PC-9 (cell line): ENCODE measurements around the gene PRDM16. TPM values are rescaled to one million over a fixed set of nuclear protein-coding genes. Genes with fewer than 3 reads are reported as not detected.

Source experiments
- BruUV-seq: library from RNA; stranded (reverse); fragments of 400-500 nt; replicated peaks from 2 replicates; lab custom pipeline; 2021; lab: Mats Ljungman, UMichigan
- CTCF ChIA-PET: fragments of 300-600 bp; sonication (Branson Sonifier 250); formaldehyde crosslinking; loops from one replicate; lab custom pipeline; 2022; ENCODE audit warnings: antibody characterized with exemption; lab: Charles Lee
- POLR2A ChIA-PET: fragments of 300-600 bp; sonication (Branson Sonifier 250); formaldehyde crosslinking; loops from one replicate; lab custom pipeline; 2022; ENCODE audit warnings: antibody characterized with exemption; ENCODE audit not compliant: unreplicated experiment; lab: Charles Lee
- DNase-seq, 2 experiments: peaks; one replicate each; pipeline versions ENCODE4 v3.0.0 to v3.0.0-alpha.2; 2015 to 2022; ENCODE audit warnings: mixed read lengths in 1 of 2
- H2AFZ ChIP-seq: fragments of 200-600 bp; sonication (generic); 2 replicates; pipeline ENCODE4 v1.8.1; 2017; ENCODE audit warnings: antibody characterized with exemption
- H3F3A ChIP-seq: fragments of 200-600 bp; sonication (generic); 2 replicates; pipeline ENCODE4 v1.8.1; 2017; ENCODE audit warnings: antibody characterized with exemption, mild to moderate bottlenecking, low read depth; ENCODE audit not compliant: insufficient read depth
- H3K27ac ChIP-seq: fragments of 200-600 bp; sonication (generic); 2 replicates; pipeline ENCODE4 v1.6.1; 2016; ENCODE audit warnings: mixed run types
- H3K27me3 ChIP-seq: fragments of 200-600 bp; sonication (generic); 2 replicates; pipeline ENCODE4 v1.6.1; 2016; ENCODE audit warnings: low read depth, mixed run types; ENCODE audit not compliant: insufficient read depth
- H3K36me3 ChIP-seq: fragments of 200-600 bp; sonication (generic); 2 replicates; pipeline ENCODE4 v1.6.1; 2016; ENCODE audit warnings: low read depth, mixed run types
- H3K4me1 ChIP-seq: fragments of 200-600 bp; sonication (generic); replicated peaks from 2 replicates; pipeline ENCODE4 v1.6.1; 2016; ENCODE audit warnings: mixed run types; ENCODE audit not compliant: insufficient read depth
- H3K4me2 ChIP-seq: fragments of 200-600 bp; sonication (generic); 2 replicates; pipeline ENCODE4 v1.6.1; 2017; ENCODE audit warnings: mixed run types
- H3K4me3 ChIP-seq: fragments of 200-600 bp; sonication (generic); 2 replicates; pipeline ENCODE4 v1.6.1; 2016; ENCODE audit warnings: mixed run types
- H3K79me2 ChIP-seq: fragments of 200-600 bp; sonication (generic); 2 replicates; pipeline ENCODE4 v1.6.1; 2017; ENCODE audit warnings: low read depth, mixed run types
- H3K9me2 ChIP-seq: fragments of 200-600 bp; sonication (generic); 2 replicates; pipeline ENCODE4 v1.8.1; 2017; ENCODE audit warnings: mild to moderate bottlenecking; ENCODE audit not compliant: insufficient read depth
- H3K9me3 ChIP-seq: fragments of 200-600 bp; sonication (generic); 2 replicates; pipeline ENCODE4 v1.8.1; 2016; ENCODE audit warnings: low read depth; ENCODE audit not compliant: insufficient read depth
- H4K20me1 ChIP-seq: fragments of 200-600 bp; sonication (generic); 2 replicates; pipeline ENCODE4 v1.8.1; 2017; ENCODE audit not compliant: insufficient read depth
- EZH2 ChIP-seq: fragments of 200-600 bp; sonication (generic); IDR thresholded peaks from 2 replicates; pipeline ENCODE4 v1.8.0; 2017; ENCODE audit warnings: antibody characterized with exemption, low read depth
- intact Hi-C: fragments of 100-400 bp; cut with micrococcal nuclease; formaldehyde crosslinking; loops from one replicate; pipeline ENCODE4 v1.10.0; 2022; ENCODE audit not compliant: unreplicated experiment
- total RNA-seq: library from RNA; stranded (reverse); gene quantifications from 2 replicates; pipeline ENCODE4 v1.2.3, GENCODE V29; 2021
- TF ChIP-seq, protein P1 (sequence below): fragments of 200-600 bp; sonication (generic); conservative IDR thresholded peaks from 2 replicates; pipeline ENCODE4 v1.6.1; 2017; ENCODE audit warnings: mixed run types, antibody characterized with exemption, mild to moderate bottlenecking, moderate library complexity

The PRDM16 gene
- total RNA-seq, 1 experiment from 2014 or later = not detected

GRCh38 chr1:3375245-3375644, 306.2 kb downstream of the PRDM16 start:
- Histone ChIP-seq H3K4me3 (no peak overlapping the region), H3K27me3 (peaks cover 88% of the 10 kb centered on the region), H3K27ac (no peak overlapping the region), H3K4me1 (no peaks in the 10 kb centered on the region), H4K20me1 (no peaks in the 10 kb centered on the region), H3K36me3 (no peaks in the 10 kb centered on the region), H3K79me2 (no peaks in the 10 kb centered on the region), H2AFZ (no peak overlapping the region), H3K9me3 (no peaks in the 10 kb centered on the region), H3K4me2 (no peak overlapping the region), H3K9me2 (no peaks in the 10 kb centered on the region), H3F3A (no peaks in the 10 kb centered on the region)
- intact Hi-C loops = no loop called here
- ChIA-PET POLR2A (no interaction called here), CTCF (no interaction called here)
- BruUV-seq = no TSS peak
- no peak for DNase-seq
- TF ChIP-seq EZH2 = no peak
- TF ChIP-seq, protein P1, sequence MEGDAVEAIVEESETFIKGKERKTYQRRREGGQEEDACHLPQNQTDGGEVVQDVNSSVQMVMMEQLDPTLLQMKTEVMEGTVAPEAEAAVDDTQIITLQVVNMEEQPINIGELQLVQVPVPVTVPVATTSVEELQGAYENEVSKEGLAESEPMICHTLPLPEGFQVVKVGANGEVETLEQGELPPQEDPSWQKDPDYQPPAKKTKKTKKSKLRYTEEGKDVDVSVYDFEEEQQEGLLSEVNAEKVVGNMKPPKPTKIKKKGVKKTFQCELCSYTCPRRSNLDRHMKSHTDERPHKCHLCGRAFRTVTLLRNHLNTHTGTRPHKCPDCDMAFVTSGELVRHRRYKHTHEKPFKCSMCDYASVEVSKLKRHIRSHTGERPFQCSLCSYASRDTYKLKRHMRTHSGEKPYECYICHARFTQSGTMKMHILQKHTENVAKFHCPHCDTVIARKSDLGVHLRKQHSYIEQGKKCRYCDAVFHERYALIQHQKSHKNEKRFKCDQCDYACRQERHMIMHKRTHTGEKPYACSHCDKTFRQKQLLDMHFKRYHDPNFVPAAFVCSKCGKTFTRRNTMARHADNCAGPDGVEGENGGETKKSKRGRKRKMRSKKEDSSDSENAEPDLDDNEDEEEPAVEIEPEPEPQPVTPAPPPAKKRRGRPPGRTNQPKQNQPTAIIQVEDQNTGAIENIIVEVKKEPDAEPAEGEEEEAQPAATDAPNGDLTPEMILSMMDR = no peak

- H3K9me3 ChIP-seq = no peaks in the 10 kb centered on the region
- H3F3A ChIP-seq = no peaks in the 10 kb centered on the region
- H3K4me1 ChIP-seq = no peaks in the 10 kb centered on the region
- H3K79me2 ChIP-seq = no peaks in the 10 kb centered on the region
- intact Hi-C loops = no loop called here
- POLR2A ChIA-PET = no interaction called here
- H2AFZ ChIP-seq = no peak overlapping the region
- H3K27me3 ChIP-seq = peaks cover 88% of the 10 kb centered on the region
- no peak overlapping the region for H3K27ac ChIP-seq
- H3K9me2 ChIP-seq = no peaks in the 10 kb centered on the region
- no peak overlapping the region for H3K4me2 ChIP-seq
- no peaks in the 10 kb centered on the region for H3K36me3 ChIP-seq
- TF ChIP-seq, protein P1 = no peak
- no peak for TF ChIP-seq EZH2
- CTCF ChIA-PET = no interaction called here
- no peaks in the 10 kb centered on the region for H4K20me1 ChIP-seq
- H3K4me3 ChIP-seq = no peak overlapping the region
- no peak for DNase-seq
- no TSS peak for BruUV-seq
Measured at GRCh38 chr1:3377166-3377565, 308.2 kb downstream of the PRDM16 start.

GRCh38 chr1:3377604-3378279, 308.7 kb downstream of the PRDM16 start:
- no peak for TF ChIP-seq EZH2
- TF ChIP-seq, protein P1 = no peak
- Histone ChIP-seq H3K9me2 (no peaks in the 10 kb centered on the region), H3K9me3 (no peaks in the 10 kb centered on the region), H3K79me2 (no peaks in the 10 kb centered on the region), H3K27ac (no peak overlapping the region), H3K4me1 (no peaks in the 10 kb centered on the region), H3K36me3 (no peaks in the 10 kb centered on the region), H3K4me2 (no peak overlapping the region), H2AFZ (no peak overlapping the region), H3K27me3 (peaks cover 88% of the 10 kb centered on the region), H3K4me3 (no peak overlapping the region), H4K20me1 (no peaks in the 10 kb centered on the region), H3F3A (no peaks in the 10 kb centered on the region)
- POLR2A ChIA-PET = no interaction called here
- intact Hi-C loops = no loop called here
- no peak for DNase-seq
- CTCF ChIA-PET = no interaction called here
- BruUV-seq = no TSS peak
